HG02852 (cell line): ENCODE measurements around the gene CMTM3.
"Not testable (repeated sequence)": the region's sequence is repeated elsewhere in the genome, so short reads cannot be mapped to it uniquely, and the experiment has no call there.

Experiments used
- ATAC-seq: cut with Tn5 transposase; IDR thresholded peaks from one replicate; pipeline ENCODE4 v1.9.1; 2021; ENCODE audit warnings: mild to moderate bottlenecking, moderate library complexity; ENCODE audit not compliant: unreplicated experiment

The CMTM3 gene

DNA sequence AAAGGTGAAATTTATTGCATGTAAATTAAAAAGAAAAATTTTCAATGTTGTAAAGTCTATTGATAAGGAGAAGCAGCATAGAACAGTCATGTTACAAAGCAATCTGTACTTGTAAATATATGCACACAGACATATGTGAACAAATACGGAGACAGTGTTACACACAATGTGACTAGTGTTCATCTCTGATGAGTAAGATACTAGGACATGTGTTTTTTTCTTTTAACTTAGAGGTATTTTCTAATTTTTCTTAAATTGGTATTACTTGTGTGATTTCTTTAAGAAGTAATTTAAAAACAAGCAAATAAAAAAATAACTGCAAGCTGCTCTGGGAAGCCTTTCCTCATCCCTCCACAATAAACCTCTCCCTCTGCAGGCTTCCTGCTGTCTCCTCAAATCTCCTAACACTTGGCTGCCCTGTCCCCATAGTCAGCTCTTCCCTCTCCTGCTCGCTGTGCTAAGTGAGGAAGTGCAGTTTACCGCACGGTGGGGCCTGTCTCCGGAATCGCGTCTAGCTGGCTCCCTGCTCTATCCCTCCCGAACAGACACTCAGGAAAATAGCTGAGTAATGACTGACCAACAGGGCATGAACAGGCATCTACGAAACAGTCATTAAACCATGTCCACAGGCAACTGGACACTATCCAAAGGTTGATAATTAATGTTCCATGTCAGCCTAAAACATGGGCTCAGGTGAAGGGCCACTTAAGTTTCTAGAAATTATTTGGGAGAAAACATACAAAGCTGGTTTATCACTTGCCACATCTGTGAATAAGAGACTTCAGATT is 56.1 kb downstream of the CMTM3 start:
- no peak for ATAC-seq

DNA sequence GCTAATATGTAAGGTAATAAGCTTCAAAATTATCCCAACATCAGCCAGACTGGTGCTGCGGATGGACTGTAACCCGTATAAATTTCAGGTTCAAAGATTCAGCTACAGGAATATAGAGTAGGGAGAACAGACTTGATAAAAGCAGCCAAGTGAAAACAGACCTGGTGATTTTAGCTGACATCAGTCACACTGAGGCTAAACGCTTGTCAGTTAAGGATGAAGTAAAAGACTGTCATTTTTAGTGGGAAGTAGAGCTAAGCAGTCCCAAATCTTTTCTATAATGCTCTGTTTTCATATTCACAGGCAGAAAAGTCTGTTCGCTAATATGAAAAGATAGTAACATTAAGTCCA is 56.7 kb downstream of the CMTM3 start:
- no peak for ATAC-seq

DNA sequence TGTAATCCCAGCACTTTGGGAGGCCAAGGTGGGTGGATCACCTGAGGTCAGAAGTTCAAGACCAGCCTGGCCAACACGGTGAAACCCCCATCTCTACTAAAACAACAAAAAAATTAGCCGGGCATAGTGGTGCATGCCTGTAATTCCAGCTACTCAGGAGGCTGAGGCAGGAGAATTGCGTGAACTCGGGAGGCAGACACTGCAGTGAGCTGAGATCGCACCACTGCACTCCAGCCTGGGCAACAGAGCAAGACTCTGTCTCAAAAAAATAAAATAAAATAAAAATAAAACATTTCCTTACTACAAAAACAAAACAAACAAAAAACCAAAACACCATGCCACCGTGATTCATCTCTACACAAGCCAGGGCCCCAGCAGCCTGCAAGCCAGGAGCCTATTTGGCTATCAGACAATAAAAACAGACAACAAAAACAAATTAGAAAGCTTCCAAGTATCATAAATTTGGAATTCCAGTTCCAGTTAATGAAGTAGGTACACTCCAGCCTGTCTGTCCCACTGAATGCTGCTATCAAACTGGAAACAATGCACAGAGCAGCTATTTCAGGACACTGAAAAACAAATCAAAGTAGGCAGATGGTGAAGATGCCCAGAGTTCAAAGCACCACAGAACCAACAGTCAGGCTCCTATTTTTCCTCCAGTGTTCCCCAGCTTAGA is 57.3 kb downstream of the CMTM3 start:
- not testable (repeated sequence) for ATAC-seq

DNA sequence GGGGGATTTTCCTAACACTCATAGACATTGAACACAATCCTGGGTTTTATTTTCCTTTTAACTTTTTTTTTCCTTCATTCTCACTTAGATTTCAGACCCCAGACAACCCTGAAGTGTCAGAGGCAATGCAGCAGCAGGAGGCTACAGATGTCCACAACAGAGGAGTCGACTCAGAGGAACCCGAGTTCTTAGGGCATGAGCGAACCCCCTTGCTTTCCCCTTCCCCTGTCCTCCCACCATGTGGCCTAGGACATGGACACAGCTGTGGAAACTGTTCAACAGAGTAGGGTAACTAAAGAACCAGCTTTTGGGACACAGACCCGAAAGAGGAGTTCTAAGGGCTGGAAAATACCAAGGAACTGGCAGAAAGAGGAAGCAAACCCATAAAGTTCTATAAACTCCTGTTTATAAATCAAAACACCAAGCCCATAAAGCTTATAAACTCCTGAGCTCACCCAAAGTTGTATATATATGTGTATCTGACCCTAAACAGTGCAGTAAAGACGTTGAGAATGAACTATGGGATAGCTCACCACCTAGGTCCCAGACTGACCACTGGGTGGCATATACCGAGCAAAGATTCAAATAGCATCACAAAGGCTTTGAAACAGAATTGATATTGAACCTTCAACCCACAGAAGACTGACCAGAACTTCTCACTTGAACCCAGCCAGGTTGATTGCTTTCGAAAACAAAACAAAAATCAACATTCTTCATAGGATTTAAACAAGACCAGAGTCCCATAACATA is 58.1 kb downstream of the CMTM3 start:
- ATAC-seq: no peak
